GM19351 (cell line): ENCODE results near the gene CHMP4B.

Experiments used
- ATAC-seq: cut with Tn5 transposase; IDR thresholded peaks from one replicate; pipeline ENCODE4 v1.9.1; 2021; ENCODE audit warnings: mild to moderate bottlenecking, moderate library complexity; ENCODE audit not compliant: unreplicated experiment

The CHMP4B gene

GRCh38 chr20:33810885-33811775 is at the start of gene CHMP4B:
CHMP4B (plus strand) TSS chr20:33811348; CDS start chr20:33811469, 121 bp downstream.
- ATAC-seq = peak; percentile 95

- ATAC-seq = no peak
These were observed 49.4 kb upstream of the CHMP4B start for GRCh38 chr20:33761698-33762250.

- no peak for ATAC-seq
These were observed 46.0 kb upstream of the CHMP4B start for GRCh38 chr20:33765099-33765498.

- no peak for ATAC-seq
These were observed 45.6 kb upstream of the CHMP4B start for GRCh38 chr20:33765592-33765991.

GRCh38 chr20:33766686-33767085 is 44.5 kb upstream of the CHMP4B start:
- no peak for ATAC-seq

GRCh38 chr20:33767777-33768138 is 43.4 kb upstream of the CHMP4B start:
- ATAC-seq = no peak

- ATAC-seq = no peak
These were observed 42.1 kb upstream of the CHMP4B start for GRCh38 chr20:33769043-33769442.

GRCh38 chr20:33770005-33770404 is 41.1 kb upstream of the CHMP4B start:
- ATAC-seq = no peak

- ATAC-seq = no peak
These were observed 39.2 kb upstream of the CHMP4B start for GRCh38 chr20:33771938-33772337.

- no peak for ATAC-seq
These were observed 38.7 kb upstream of the CHMP4B start for GRCh38 chr20:33772439-33772838.

GRCh38 chr20:33773412-33774089 is 37.6 kb upstream of the CHMP4B start:
- ATAC-seq = peak; percentile 78

GRCh38 chr20:33777816-33778215 is 33.3 kb upstream of the CHMP4B start:
- no peak for ATAC-seq

GRCh38 chr20:33781133-33781532 is 30.0 kb upstream of the CHMP4B start:
- ATAC-seq = no peak

GRCh38 chr20:33781945-33782344 is 29.2 kb upstream of the CHMP4B start:
- no peak for ATAC-seq

- ATAC-seq = no peak
These were observed 27.9 kb upstream of the CHMP4B start for GRCh38 chr20:33783256-33783655.

GRCh38 chr20:33783818-33784217 is 27.3 kb upstream of the CHMP4B start:
- ATAC-seq = no peak

- ATAC-seq = no peak
These were observed 26.9 kb upstream of the CHMP4B start for GRCh38 chr20:33784225-33784624.

GRCh38 chr20:33785503-33785902 is 25.6 kb upstream of the CHMP4B start:
- ATAC-seq = no peak

- ATAC-seq = no peak
These were observed 23.8 kb upstream of the CHMP4B start for GRCh38 chr20:33787253-33787891.

GRCh38 chr20:33788351-33789049 is 22.6 kb upstream of the CHMP4B start:
- no peak for ATAC-seq
